GM12865 (cell line): ENCODE data around the gene UNC5B.

Experiments used
- DNase-seq: peaks from one replicate; pipeline ENCODE4 v3.0.0; 2010; ENCODE audit warnings: low read depth
- H3K4me3 ChIP-seq: 2 replicates; pipeline ENCODE4 v1.5.1; 2011; ENCODE audit warnings: mild to moderate bottlenecking, low read depth, low read length, control low read depth
- CTCF ChIP-seq: IDR thresholded peaks from 2 replicates; pipeline ENCODE4 v1.5.1; 2011; ENCODE audit warnings: low read length, control low read depth, low read depth, inconsistent platforms; ENCODE audit not compliant: insufficient read depth; ENCODE audit errors: missing control alignments

UNC5B gene

GRCh38 chr10:71333129-71333887 lies 120.9 kb downstream of the UNC5B start:
- no peak for DNase-seq
- no peak overlapping the region for H3K4me3 ChIP-seq

GRCh38 chr10:71334221-71334791 lies 121.9 kb downstream of the UNC5B start:
- no peak for TF ChIP-seq CTCF
- H3K4me3 ChIP-seq = no peak overlapping the region

More at GRCh38 chr10:71333129-71333887, 120.9 kb downstream of the UNC5B start:
- TF ChIP-seq CTCF = no peak

GRCh38 chr10:71335173-71335708 lies 122.9 kb downstream of the UNC5B start:
- no peak overlapping the region for H3K4me3 ChIP-seq
- no peak for DNase-seq
- TF ChIP-seq CTCF = no peak

More at GRCh38 chr10:71334221-71334791, 121.9 kb downstream of the UNC5B start:
- DNase-seq = no peak

GRCh38 chr10:71336632-71337031 lies 124.3 kb downstream of the UNC5B start:
- no peak for TF ChIP-seq CTCF
- no peak for DNase-seq
- no peak overlapping the region for H3K4me3 ChIP-seq

GRCh38 chr10:71337219-71337701 lies 124.9 kb downstream of the UNC5B start:
- H3K4me3 ChIP-seq = no peak overlapping the region
- TF ChIP-seq CTCF = no peak
- DNase-seq = no peak

GRCh38 chr10:71338728-71339495 lies 126.5 kb downstream of the UNC5B start:
- no peak for TF ChIP-seq CTCF
- DNase-seq = no peak
- no peak overlapping the region for H3K4me3 ChIP-seq
